OCI-LY1 (cell line): Measurements from ENCODE around the gene AHI1.

Experiments used
- H2AFZ ChIP-seq: fragments of 200-600 bp; sonication (generic), shearing (Covaris generic); 2 replicates; pipeline ENCODE4 v1.6.0; 2014; ENCODE audit warnings: antibody characterized with exemption, mild to moderate bottlenecking, low read length
- H3F3A ChIP-seq: fragments of 200-600 bp; sonication (generic), shearing (Covaris generic); 2 replicates; pipeline ENCODE4 v1.6.0; 2014; ENCODE audit warnings: mild to moderate bottlenecking, antibody characterized with exemption, low read length, moderate library complexity; ENCODE audit not compliant: insufficient read depth
- H3K27ac ChIP-seq: fragments of 200-600 bp; sonication (generic); 2 replicates; pipeline ENCODE4 v1.5.1; 2014; ENCODE audit warnings: low read length, mixed run types, mild to moderate bottlenecking, low read depth; ENCODE audit not compliant: poor library complexity, severe bottlenecking
- H3K27me3 ChIP-seq: fragments of 200-600 bp; sonication (generic); 2 replicates; pipeline ENCODE4 v1.6.0; 2014; ENCODE audit warnings: antibody characterized with exemption, mild to moderate bottlenecking, low read length, moderate library complexity; ENCODE audit not compliant: insufficient read depth
- H3K36me3 ChIP-seq: fragments of 200-600 bp; sonication (generic); 2 replicates; pipeline ENCODE4 v1.6.1; 2014; ENCODE audit warnings: mild to moderate bottlenecking, antibody characterized with exemption, low read length, moderate library complexity, mixed read lengths; ENCODE audit not compliant: insufficient read depth
- H3K4me1 ChIP-seq: fragments of 200-600 bp; sonication (generic); 2 replicates; pipeline ENCODE4 v1.5.1; 2014; ENCODE audit warnings: mild to moderate bottlenecking, low read length, moderate library complexity; ENCODE audit not compliant: insufficient read depth, severe bottlenecking
- H3K4me2 ChIP-seq: fragments of 200-600 bp; sonication (generic), shearing (Covaris generic); 2 replicates; pipeline ENCODE4 v1.6.1; 2014; ENCODE audit warnings: low read length
- H3K4me3 ChIP-seq: fragments of 200-600 bp; sonication (generic); 2 replicates; pipeline ENCODE4 v1.5.1; 2014; ENCODE audit warnings: low read length, low read depth, mild to moderate bottlenecking, mixed read lengths; ENCODE audit not compliant: poor library complexity, severe bottlenecking
- H3K79me2 ChIP-seq: fragments of 200-600 bp; shearing (Covaris generic); 2 replicates; pipeline ENCODE4 v1.6.1; 2016; ENCODE audit warnings: mixed run types, low read length, mixed read lengths; ENCODE audit not compliant: insufficient read depth
- H3K9ac ChIP-seq: fragments of 200-600 bp; sonication (generic), shearing (Covaris generic); 2 replicates; pipeline ENCODE4 v1.6.1; 2014; ENCODE audit warnings: mild to moderate bottlenecking, low read length, mixed read lengths
- H3K9me2 ChIP-seq: fragments of 200-600 bp; sonication (generic), shearing (Covaris generic); 2 replicates; pipeline ENCODE4 v1.6.1; 2014; ENCODE audit warnings: low read depth, mild to moderate bottlenecking, low read length, mixed read lengths
- H3K9me3 ChIP-seq: fragments of 200-600 bp; shearing (Covaris generic); 2 replicates; pipeline ENCODE4 v1.6.1; 2014; ENCODE audit warnings: low read length, mixed read lengths
- H4K20me1 ChIP-seq: fragments of 200-600 bp; sonication (generic), shearing (Covaris generic); 2 replicates; pipeline ENCODE4 v1.6.0; 2016; ENCODE audit warnings: mild to moderate bottlenecking, low read length; ENCODE audit not compliant: insufficient read depth
- CTCF ChIP-seq: fragments of 200-600 bp; sonication (generic), shearing (Covaris generic); IDR thresholded peaks from 2 replicates; pipeline ENCODE4 v1.5.1; 2017; ENCODE audit warnings: mild to moderate bottlenecking, antibody characterized with exemption, low read length, moderate library complexity, mixed read lengths
- EZH2 ChIP-seq: fragments of 200-600 bp; sonication (generic), shearing (Covaris generic); IDR thresholded peaks from 2 replicates; pipeline ENCODE4 v1.8.0; 2017; ENCODE audit warnings: borderline replicate concordance, mixed run types, mild to moderate bottlenecking, antibody characterized with exemption, low read length, moderate library complexity, mixed read lengths

Gene AHI1

DNA sequence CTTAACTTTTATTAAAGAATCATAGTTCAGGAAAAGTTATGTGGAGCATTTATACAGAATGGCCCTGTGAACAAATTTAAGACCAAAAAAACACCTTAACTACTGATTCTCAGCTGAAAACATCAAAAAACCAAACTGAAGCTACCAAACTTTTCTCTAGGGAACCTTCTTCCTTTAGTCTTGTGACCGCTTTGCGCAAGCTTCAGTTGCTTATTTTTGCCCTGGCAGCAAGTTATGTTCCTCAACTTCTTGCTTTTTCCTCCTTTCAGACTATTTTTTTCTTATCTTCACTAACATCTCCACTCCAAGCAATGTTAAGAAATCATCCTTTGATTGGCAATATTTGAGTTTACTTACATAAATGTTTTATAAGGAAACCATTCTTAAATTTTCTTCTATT, 216.3 kb downstream of the AHI1 start:
- Histone ChIP-seq H3K9me3 (no peaks in the 10 kb centered on the region), H3F3A (no peaks in the 10 kb centered on the region), H4K20me1 (no peaks in the 10 kb centered on the region), H3K9me2 (no peaks in the 10 kb centered on the region), H3K4me1 (peaks cover 42% of the 10 kb centered on the region), H3K27ac (peak overlapping the region; percentile 67), H3K79me2 (no peaks in the 10 kb centered on the region), H3K9ac (peak overlapping the region; percentile 32), H3K36me3 (no peaks in the 10 kb centered on the region), H3K4me2 (peak overlapping the region; percentile 53), H2AFZ (peak overlapping the region; percentile 50; the same call in 1 of the 2 replicates), H3K27me3 (no peaks in the 10 kb centered on the region), H3K4me3 (no peak overlapping the region)
- TF ChIP-seq CTCF (no peak), EZH2 (no peak)

- peaks cover 41% of the 10 kb centered on the region for H3K4me1 ChIP-seq
- H3K9me3 ChIP-seq: no peaks in the 10 kb centered on the region
- no peaks in the 10 kb centered on the region for H3F3A ChIP-seq
- H3K36me3 ChIP-seq: no peaks in the 10 kb centered on the region
- H4K20me1 ChIP-seq: no peaks in the 10 kb centered on the region
- peak overlapping the region; percentile 32; the same call in 1 of the 2 replicates for H3K9ac ChIP-seq
- no peaks in the 10 kb centered on the region for H3K79me2 ChIP-seq
- H3K4me2 ChIP-seq: peak overlapping the region; percentile 53
- no peaks in the 10 kb centered on the region for H3K27me3 ChIP-seq
- no peak overlapping the region for H3K4me3 ChIP-seq
- H3K9me2 ChIP-seq: no peaks in the 10 kb centered on the region
- TF ChIP-seq CTCF: no peak
- no peak for TF ChIP-seq EZH2
- peak overlapping the region; percentile 67 for H3K27ac ChIP-seq
- H2AFZ ChIP-seq: peak overlapping the region; percentile 50; the same call in 1 of the 2 replicates
Observed at GRCh38 chr6:135280375-135281136, 217.0 kb downstream of the AHI1 start.

DNA sequence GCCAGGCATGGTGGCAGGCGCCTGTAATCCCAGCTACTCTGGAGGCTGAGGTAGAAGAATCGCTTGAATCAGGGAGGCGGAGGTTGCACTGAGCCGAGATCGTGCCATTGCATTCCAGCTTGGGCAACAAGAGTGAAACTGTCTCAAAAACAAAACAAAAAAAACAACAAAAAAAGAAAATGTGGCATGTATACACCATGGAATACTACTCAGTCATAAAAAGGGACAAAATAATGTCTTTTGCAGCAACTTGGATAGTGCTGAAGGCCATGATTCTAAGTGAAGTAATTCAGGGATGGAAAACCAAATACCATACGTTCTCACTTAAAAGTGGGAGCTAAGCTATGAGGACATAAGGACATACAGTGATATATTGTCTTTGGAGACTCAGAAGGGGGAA, 220.1 kb downstream of the AHI1 start:
- Histone ChIP-seq H2AFZ (no peak overlapping the region), H3K9me3 (no peaks in the 10 kb centered on the region), H3K79me2 (no peaks in the 10 kb centered on the region), H3K4me1 (peaks cover 44% of the 10 kb centered on the region), H3K9me2 (no peaks in the 10 kb centered on the region), H4K20me1 (no peaks in the 10 kb centered on the region), H3K27me3 (no peaks in the 10 kb centered on the region), H3K36me3 (no peaks in the 10 kb centered on the region), H3F3A (no peaks in the 10 kb centered on the region), H3K27ac (no peak overlapping the region), H3K4me3 (no peak overlapping the region), H3K9ac (no peak overlapping the region), H3K4me2 (no peak overlapping the region)
- TF ChIP-seq CTCF: no peak
- TF ChIP-seq EZH2: no peak
